HG03095 (cell line): ENCODE data around the gene EFTUD2.
A peak's percentile ranks its signal among the peaks of the same experiment; 100 is the strongest.

ENCODE experiments used
- ATAC-seq: cut with Tn5 transposase; IDR thresholded peaks from one replicate; pipeline ENCODE4 v1.9.1; 2021; ENCODE audit warnings: moderate library complexity; ENCODE audit not compliant: unreplicated experiment

The EFTUD2 gene

GRCh38 chr17:44925731-44926697 is 26.8 kb upstream of the EFTUD2 start:
- no peak for ATAC-seq

DNA sequence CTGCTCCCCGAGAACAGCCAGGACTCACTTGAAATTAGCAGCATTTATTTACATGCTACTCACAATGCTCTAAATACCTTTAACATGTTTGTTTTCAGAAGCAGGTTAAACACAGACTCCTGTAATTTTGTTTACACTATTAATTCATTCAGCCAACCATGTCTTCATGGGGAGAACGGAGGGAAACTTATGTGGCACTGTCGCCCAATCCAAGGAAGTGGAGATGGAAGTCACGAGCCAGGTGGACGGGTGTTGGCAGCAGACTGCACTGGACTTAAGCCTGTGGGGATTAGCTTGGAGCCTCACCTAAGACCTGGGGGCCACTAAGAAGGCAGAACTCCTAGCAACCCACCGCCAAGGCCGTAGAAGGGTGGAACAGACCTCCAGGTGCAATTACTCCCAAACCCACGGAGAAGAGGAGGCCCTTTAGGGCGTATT is 24.9 kb upstream of the EFTUD2 start:
- no peak for ATAC-seq

- ATAC-seq = no peak
Measured at GRCh38 chr17:44922746-44923470, 23.7 kb upstream of the EFTUD2 start.

DNA sequence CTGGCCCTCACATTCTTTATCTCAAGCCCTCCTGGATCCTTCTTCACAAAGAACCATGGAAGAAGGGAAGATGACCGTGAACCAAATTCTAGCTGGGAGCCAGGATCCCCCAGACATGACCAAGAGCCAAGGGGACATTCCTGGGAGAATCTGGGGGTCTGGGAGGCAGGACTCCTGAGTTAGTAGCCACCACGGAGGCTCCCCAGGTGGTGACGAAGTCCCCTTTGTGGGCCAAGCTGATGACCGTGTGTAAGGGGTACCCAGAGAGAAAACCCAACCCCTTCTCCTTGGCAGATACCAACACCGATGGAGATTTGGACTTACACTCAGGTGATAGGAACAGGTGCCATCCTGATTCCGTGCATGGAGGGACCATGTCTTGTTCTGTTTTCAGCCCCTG is 22.9 kb upstream of the EFTUD2 start:
- ATAC-seq = no peak

GRCh38 chr17:44921122-44921882 is 22.1 kb upstream of the EFTUD2 start:
- ATAC-seq = no peak

GRCh38 chr17:44920565-44920940 is 21.3 kb upstream of the EFTUD2 start:
- no peak for ATAC-seq

DNA sequence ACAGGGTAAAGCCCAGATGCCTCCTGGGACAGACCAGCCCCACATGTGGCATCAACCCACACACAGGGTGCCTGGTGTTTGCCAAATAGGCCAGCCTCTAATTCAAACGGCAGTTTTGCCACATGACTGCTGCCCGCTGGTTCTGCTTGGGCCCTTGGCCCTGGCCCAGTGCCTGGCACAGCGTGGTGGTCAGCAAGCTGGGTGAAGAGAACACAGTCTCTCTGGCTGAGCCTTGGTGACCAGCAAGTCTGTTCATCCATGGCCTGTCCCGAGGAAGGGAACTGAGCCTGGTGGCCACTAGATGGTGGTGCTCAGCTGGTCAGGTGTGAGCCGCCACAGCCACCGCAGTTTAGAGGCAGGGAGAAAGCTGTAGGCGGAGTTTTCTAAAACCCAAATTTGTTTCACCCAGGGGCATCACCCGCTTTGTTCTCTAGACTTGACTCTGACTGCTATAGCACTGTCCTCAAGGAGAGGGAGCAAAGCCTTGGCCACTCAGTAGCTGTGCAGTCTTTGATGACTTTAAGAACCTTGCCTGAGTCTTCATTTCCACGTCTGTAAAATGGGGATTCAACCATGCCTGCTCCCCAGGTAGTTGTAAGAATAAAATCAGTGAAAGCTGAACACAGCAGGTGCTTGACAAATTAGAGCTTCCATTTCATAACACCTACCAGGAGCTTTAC is 20.8 kb upstream of the EFTUD2 start:
- peak; percentile 71 for ATAC-seq

GRCh38 chr17:44919411-44919810 is 20.2 kb upstream of the EFTUD2 start:
- no peak for ATAC-seq

GRCh38 chr17:44918006-44918405 is 18.8 kb upstream of the EFTUD2 start:
- no peak for ATAC-seq

DNA sequence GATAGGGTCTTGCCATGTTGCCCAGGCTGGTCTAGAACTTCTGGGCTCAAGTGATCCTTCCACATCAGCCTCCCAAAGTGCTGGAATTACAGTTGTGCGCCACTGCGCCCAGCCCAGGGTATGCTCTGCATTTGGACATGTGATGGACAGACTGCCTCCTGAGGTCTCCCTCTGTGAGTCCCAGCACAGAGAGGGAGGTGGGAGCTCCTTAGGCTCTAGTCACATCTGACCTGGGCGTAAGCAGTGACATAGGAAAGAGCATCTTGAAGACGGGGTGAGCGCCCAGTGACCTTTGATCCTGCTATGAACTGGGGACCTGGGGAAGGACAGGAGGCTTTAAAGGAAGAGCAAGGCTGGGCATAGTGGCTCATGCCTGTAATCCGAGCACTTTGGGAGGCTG is 18.2 kb upstream of the EFTUD2 start:
- ATAC-seq = no peak

- no peak for ATAC-seq
Measured at GRCh38 chr17:44916781-44917241, 17.6 kb upstream of the EFTUD2 start.

- ATAC-seq = no peak
Measured at GRCh38 chr17:44915862-44916780, 16.9 kb upstream of the EFTUD2 start.

DNA sequence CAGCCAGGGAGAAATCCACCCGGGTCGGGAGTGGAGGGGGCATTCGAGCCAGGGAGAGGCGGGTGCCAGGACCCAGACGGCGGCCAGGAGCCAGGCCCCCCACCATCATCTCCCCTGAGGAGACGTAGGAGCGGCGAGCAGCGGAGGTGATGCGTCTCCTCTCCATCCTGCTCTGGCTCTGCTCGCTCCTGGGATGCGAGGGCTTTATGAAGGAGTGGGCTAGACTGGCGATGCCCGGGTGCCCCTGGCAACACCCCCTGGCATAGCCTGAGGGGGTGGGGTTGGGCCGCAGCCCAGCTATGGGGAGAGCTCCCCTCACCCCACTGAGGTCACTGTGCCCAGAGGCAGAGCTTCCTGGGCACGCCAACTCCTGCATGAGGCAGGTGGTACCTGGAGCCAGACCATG is 16.1 kb upstream of the EFTUD2 start, which contains the start of gene GFAP:
Gene GFAP (minus strand): TSS at position 180 of the 406 bp plus-strand sequence. CDS start 14 bp downstream, at position 166.
- ATAC-seq = no peak

GRCh38 chr17:44914698-44915271 is 15.5 kb upstream of the EFTUD2 start:
- no peak for ATAC-seq

- no peak for ATAC-seq
Measured at GRCh38 chr17:44914148-44914547, 14.9 kb upstream of the EFTUD2 start.

GRCh38 chr17:44913676-44914075 is 14.4 kb upstream of the EFTUD2 start:
- no peak for ATAC-seq

DNA sequence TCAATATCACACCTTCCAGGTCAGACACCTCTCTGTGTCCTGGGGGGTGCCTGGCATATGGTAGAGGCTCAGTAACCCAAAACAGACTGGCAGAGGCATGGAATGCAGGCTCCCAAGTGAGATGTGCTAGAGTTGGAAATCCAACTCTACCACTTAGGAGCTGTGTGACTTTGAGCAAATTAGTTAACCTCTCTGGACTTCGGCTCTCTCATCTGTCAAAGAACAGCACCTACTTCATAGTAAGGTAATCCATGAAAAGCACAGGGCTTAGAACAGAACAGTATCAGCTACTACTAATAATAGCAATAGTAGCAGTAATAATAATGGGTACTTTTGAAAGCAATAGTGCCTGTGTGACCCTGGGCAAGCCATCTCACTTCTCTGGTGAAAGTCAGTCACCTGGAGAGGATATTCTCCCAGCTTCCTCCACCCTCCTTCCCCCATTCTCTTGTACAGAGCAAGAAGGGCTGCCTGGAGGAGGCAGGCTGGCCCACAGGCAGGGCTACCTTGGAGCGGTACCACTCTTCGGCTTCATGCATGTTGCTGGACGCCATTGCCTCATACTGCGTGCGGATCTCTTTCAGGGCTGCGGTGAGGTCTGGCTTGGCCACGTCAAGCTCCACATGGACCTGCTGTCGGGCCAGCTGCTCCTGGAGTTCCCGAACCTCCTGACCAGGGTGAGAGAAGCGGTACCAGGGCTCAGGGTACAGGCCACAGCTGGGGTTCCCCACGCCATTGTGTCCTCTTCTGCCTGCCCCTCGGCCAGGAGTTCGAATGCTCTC is 13.7 kb upstream of the EFTUD2 start:
- ATAC-seq = no peak
